Measurements from ENCODE around the gene SERPINE1. TPM values are rescaled to one million over a fixed set of nuclear protein-coding genes. Genes with fewer than 3 reads are reported as not detected.
A peak's percentile ranks its signal among the peaks of the same experiment; 100 is the strongest.

Gene SERPINE1
- total and polyA plus RNA-seq, 2 of the 13 experiments (the other 11 are each of a cell fraction or from before 2014, with no cell fraction given) = 21.2 to 1,576 TPM

DNA sequence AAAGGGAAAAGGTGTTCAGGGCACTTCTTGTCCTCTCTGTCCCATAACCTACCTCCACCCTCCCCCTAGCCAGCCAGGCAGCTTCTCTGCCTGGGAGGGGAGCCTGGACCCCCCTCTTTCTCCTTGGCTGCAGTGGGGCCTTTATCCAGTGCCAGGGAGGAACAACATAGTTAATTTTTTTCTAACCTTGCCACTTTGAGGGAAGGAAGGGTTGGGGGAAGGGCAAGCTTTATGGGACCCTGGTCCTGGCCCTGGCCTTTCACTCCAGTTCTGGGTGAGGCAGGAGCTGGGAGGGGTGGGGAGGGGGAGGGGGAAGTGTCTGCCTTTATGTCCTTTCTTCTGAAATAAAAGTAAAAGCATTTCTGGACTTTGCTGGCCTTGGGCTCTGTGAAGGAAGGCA is 34.0 kb downstream of the SERPINE1 start (continued):
- TF ChIP-seq, protein P1, sequence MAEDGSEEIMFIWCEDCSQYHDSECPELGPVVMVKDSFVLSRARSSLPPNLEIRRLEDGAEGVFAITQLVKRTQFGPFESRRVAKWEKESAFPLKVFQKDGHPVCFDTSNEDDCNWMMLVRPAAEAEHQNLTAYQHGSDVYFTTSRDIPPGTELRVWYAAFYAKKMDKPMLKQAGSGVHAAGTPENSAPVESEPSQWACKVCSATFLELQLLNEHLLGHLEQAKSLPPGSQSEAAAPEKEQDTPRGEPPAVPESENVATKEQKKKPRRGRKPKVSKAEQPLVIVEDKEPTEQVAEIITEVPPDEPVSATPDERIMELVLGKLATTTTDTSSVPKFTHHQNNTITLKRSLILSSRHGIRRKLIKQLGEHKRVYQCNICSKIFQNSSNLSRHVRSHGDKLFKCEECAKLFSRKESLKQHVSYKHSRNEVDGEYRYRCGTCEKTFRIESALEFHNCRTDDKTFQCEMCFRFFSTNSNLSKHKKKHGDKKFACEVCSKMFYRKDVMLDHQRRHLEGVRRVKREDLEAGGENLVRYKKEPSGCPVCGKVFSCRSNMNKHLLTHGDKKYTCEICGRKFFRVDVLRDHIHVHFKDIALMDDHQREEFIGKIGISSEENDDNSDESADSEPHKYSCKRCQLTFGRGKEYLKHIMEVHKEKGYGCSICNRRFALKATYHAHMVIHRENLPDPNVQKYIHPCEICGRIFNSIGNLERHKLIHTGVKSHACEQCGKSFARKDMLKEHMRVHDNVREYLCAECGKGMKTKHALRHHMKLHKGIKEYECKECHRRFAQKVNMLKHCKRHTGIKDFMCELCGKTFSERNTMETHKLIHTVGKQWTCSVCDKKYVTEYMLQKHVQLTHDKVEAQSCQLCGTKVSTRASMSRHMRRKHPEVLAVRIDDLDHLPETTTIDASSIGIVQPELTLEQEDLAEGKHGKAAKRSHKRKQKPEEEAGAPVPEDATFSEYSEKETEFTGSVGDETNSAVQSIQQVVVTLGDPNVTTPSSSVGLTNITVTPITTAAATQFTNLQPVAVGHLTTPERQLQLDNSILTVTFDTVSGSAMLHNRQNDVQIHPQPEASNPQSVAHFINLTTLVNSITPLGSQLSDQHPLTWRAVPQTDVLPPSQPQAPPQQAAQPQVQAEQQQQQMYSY (CRISPR knock-in tag; IDR thresholded peaks at IDR 0.05) = no peak
- TF ChIP-seq, protein P2, sequence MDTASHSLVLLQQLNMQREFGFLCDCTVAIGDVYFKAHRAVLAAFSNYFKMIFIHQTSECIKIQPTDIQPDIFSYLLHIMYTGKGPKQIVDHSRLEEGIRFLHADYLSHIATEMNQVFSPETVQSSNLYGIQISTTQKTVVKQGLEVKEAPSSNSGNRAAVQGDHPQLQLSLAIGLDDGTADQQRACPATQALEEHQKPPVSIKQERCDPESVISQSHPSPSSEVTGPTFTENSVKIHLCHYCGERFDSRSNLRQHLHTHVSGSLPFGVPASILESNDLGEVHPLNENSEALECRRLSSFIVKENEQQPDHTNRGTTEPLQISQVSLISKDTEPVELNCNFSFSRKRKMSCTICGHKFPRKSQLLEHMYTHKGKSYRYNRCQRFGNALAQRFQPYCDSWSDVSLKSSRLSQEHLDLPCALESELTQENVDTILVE (CRISPR knock-in tag; IDR thresholded peaks at IDR 0.05) = no peak
- no peak for TF ChIP-seq BHLHE40 (IDR thresholded peaks at IDR 0.05; ENCODE audit: low read length)

DNA sequence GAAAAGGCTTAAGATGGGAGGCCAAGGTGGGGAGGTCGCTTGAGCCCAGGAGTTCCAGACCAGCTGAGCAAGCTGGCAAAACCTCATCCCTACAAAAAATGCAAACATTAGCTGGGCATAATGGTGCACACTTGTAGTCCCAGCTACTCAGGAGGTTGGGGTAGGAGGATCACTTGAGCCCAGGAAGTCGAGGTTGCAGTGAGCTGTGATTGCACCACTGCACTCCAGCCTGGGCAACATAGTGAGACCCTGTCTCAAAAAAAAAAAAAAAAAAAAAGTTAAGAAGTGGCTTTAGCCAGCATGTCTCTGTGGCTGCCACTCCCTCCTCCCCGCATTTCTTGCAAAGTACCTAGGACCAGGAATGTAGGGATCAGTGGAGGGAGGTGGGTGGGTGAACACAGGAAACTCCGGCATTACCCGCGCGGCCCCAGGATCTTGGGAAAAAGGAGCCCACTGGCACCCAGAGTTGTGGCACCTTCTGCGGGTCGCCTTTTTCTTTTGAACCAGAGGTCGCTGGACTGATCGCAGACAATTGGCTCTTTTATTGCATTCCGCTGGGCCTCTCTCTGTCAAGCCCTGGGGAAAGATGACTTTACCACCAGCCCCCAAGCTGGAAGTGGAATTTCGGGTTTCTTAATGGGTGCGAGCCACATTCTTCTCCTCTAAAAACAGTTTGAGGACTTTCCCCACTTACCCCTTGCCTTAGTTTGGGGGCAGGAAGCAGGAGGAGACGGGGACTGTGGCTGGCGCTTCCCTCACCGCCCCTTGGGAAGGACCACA is 35.0 kb downstream of the SERPINE1 start:
- TF ChIP-seq ZNF121 (CRISPR knock-in tag; IDR thresholded peaks at IDR 0.05) (peak; percentile 82), SMAD9 (CRISPR knock-in tag; IDR thresholded peaks at IDR 0.05) (no peak)
- TF ChIP-seq, protein P3, sequence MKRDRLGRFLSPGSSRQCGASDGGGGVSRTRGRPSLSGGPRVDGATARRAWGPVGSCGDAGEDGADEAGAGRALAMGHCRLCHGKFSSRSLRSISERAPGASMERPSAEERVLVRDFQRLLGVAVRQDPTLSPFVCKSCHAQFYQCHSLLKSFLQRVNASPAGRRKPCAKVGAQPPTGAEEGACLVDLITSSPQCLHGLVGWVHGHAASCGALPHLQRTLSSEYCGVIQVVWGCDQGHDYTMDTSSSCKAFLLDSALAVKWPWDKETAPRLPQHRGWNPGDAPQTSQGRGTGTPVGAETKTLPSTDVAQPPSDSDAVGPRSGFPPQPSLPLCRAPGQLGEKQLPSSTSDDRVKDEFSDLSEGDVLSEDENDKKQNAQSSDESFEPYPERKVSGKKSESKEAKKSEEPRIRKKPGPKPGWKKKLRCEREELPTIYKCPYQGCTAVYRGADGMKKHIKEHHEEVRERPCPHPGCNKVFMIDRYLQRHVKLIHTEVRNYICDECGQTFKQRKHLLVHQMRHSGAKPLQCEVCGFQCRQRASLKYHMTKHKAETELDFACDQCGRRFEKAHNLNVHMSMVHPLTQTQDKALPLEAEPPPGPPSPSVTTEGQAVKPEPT (CRISPR knock-in tag; IDR thresholded peaks at IDR 0.05; ENCODE audit: low read depth) = no peak
- Histone ChIP-seq H3K4me2 (ENCODE audit: low read depth, low read length) (no peak overlapping the region), H3K4me3 (replicated peaks in 1 of 3; ENCODE audit: insufficient read depth in 1 of 3, low read depth in 2 of 3, low read length in 3 of 3) (no peak overlapping the region), H3K79me2 (ENCODE audit: insufficient read depth, low read length) (no peaks in the 10 kb centered on the region), H3K27me3 (ENCODE audit: control insufficient read depth in 1 of 2, insufficient read depth in 2 of 2, low read length in 2 of 2) (peaks cover 0 to 27% of the 10 kb centered on the region in 2 experiments; a peak in 4 of 5 replicates), H3K4me1 (ENCODE audit: insufficient read depth, low read length) (peaks cover 37% of the 10 kb centered on the region), H3K9ac (ENCODE audit: insufficient read depth, low read depth, low read length) (no peak overlapping the region), H3K27ac (ENCODE audit: extremely low read length, insufficient read depth, low read length) (no peak overlapping the region), H3K36me3 (replicated peaks in 1 of 2; ENCODE audit: control insufficient read depth in 1 of 2, insufficient read depth in 2 of 2, low read length in 2 of 2) (peaks cover 0 to 13% of the 10 kb centered on the region in 2 experiments), H3K9me3 (ENCODE audit: low read length) (no peaks in the 10 kb centered on the region), H2AFZ (ENCODE audit: low read length) (no peak overlapping the region), H4K20me1 (ENCODE audit: insufficient read depth, low read length) (peaks cover 9% of the 10 kb centered on the region; the same call in 1 of the 2 replicates)
- DNase-seq (ENCODE audit: low spot score) (no peak), FAIRE-seq (no peak), ATAC-seq (no peak)
- POLR2A ChIA-PET = no interaction called here
- in situ Hi-C loops (cut with HindIII; ENCODE audit: extremely low pct_ligation_motif_present, low pct_unique_long_range_greater_than_20kb) (no loop called here), intact Hi-C loops (cut with micrococcal nuclease; ENCODE audit: unreplicated experiment) (no loop called here)
- no TSS peak for BruUV-seq (replicated peaks)
- 89% methylated on average over 17 of the region's 17 CpGs for WGBS (ENCODE audit: low lambda C conversion rate)
- CTCF ChIA-PET (ENCODE audit: low intra/inter-chr PET ratio, low total read pairs) = no interaction called here

All from HepG2 (cell line).